ENCODE data around the gene TRAPPC6A.

DNA sequence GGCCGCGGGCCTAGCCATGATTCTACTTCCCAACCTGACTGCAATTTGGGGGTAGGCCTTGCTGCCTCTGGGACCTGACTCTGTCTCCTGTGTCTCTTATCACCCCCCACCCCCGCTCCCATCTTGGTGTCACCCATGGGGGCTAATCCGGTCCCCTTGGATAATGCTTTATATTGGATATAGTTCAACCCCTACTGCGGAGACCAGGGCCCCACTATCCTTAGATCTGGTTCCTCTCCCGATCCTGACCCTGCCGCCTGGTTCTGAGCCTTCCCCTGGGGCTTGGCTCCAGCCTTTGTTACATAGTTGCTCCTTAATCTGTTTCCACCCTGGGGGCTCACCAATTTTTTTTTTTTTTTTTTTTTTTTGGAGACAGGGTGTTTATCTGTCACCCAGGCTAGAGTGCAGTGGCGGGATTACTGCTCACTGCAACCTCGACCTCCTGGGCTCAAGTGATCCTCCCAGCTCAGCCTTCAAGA is 1.9 kb upstream of the TRAPPC6A start:
- no peak for TF ChIP-seq EZH2 (IDR thresholded peaks at IDR 0.05; ENCODE audit: borderline replicate concordance, insufficient read depth, low read depth, low read length, poor library complexity, severe bottlenecking)
- TF ChIP-seq, protein P1, sequence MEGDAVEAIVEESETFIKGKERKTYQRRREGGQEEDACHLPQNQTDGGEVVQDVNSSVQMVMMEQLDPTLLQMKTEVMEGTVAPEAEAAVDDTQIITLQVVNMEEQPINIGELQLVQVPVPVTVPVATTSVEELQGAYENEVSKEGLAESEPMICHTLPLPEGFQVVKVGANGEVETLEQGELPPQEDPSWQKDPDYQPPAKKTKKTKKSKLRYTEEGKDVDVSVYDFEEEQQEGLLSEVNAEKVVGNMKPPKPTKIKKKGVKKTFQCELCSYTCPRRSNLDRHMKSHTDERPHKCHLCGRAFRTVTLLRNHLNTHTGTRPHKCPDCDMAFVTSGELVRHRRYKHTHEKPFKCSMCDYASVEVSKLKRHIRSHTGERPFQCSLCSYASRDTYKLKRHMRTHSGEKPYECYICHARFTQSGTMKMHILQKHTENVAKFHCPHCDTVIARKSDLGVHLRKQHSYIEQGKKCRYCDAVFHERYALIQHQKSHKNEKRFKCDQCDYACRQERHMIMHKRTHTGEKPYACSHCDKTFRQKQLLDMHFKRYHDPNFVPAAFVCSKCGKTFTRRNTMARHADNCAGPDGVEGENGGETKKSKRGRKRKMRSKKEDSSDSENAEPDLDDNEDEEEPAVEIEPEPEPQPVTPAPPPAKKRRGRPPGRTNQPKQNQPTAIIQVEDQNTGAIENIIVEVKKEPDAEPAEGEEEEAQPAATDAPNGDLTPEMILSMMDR (IDR thresholded peaks at IDR 0.05), result no peak
